Measurements from ENCODE around the gene SPRR3. TPM values are rescaled to one million over a fixed set of nuclear protein-coding genes. Genes with fewer than 3 reads are reported as not detected.

Gene SPRR3
- under 1 TPM in 3 of 5 donors, not detected in 2; 0.21 to 0.42 (median 0.27) TPM for polyA plus RNA-seq (ENCODE audit: insufficient read depth in 1 of 5, insufficient read length in 5 of 5, low replicate concordance in 1 of 5)
- long read RNA-seq, donor 1, result 0 reads
- long read RNA-seq, donor 2, result 0 reads
- long read RNA-seq, donor 3, result 0 reads
- long read RNA-seq, donor 4, result 0 reads
- long read RNA-seq, donor 5, result 0 reads
- long read RNA-seq, donor 6, partial matches to known transcripts, result 0 of 1 reads
- long read RNA-seq, donor 6, other reads (novel, unspliced or antisense), result 0 of 1 reads
- long read RNA-seq, donor 7, result 0 reads
- long read RNA-seq, donor 8, result 0 reads

DNA sequence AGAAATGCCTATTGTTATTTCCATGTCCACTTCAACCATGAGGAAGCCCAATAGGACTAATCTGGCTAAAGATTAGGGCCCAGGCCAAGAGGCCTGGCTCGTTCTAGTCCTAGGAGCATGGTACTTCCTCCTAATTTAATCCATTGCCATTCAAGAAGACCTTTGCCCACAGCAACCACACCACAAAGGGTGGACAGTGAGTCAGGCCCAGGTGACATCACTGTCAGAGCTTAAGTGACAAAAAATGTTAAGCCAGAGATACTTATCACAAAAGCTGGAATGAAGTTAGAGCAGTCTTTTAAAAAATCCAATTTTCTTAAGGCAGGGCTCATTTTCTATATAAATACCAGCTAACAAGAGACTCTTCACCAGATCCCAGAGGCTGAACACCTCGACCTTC lies at the start of gene SPRR3:
SPRR3 (plus strand) TSS at position 368 of the 400 bp plus-strand sequence. CDS start 1,272 bp downstream, outside the sequence.
- no peak for DNase-seq

DNA sequence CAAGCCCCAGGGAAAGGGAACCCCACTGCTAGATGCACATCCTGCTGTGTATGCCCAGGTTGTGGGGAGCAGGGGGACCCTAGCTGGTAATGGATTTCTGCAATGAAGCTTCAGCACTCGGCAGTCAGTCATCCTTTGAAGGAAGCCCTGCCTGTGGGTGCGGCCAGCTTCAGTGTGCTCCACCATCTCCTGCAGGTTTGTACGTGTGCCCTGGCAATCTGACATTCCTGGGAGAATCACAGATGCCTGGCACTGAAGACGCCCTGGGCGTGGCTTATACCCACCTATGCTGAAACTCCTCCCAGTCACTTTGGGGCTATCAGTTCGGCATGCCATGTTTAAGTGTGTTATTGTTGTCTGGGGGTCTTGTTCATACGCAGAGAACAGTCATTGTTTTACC lies 47.8 kb upstream of the SPRR3 start:
- no peak for DNase-seq

- DNase-seq, result no peak
These were observed 47.1 kb upstream of the SPRR3 start for GRCh38 chr1:152954436-152954835.

DNA sequence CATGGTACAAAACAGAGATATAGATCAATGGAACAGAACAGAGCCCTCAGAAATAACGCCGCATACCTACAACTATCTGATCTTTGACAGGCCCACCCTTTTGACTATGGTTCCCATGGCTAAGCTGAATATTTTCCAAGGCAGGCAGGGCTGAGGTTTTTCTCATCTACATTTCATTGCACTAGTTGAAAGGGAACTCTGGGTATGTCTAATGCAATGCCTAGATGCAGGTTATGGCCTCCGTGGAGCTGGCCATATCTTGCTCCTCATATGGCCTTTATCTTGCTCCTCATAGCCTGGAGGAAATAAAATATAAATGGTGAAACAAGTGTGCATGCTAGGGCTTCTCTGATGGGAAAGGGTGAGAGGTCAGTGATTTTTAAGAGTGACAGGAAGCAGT lies 44.0 kb upstream of the SPRR3 start:
- no peak for DNase-seq

DNA sequence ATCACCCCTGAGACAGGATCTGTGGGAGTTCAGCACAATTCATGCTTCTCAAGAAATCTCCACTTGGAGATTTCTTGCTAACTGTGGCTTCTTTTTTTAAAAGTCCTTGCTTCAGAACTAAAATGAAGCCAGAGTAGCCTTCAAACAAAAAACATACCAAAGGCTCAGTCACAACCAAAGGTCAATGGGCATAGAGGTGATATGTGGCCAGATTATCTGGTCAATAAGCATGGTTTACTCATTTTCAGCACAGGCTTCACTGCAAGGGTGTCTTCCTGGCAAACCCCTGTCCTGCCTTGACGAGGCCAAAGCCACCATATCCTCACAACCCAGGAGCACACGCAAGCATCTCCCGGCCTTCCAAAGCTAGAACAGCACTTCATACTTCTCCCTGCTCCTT lies 42.3 kb upstream of the SPRR3 start:
- DNase-seq, result no peak

DNA sequence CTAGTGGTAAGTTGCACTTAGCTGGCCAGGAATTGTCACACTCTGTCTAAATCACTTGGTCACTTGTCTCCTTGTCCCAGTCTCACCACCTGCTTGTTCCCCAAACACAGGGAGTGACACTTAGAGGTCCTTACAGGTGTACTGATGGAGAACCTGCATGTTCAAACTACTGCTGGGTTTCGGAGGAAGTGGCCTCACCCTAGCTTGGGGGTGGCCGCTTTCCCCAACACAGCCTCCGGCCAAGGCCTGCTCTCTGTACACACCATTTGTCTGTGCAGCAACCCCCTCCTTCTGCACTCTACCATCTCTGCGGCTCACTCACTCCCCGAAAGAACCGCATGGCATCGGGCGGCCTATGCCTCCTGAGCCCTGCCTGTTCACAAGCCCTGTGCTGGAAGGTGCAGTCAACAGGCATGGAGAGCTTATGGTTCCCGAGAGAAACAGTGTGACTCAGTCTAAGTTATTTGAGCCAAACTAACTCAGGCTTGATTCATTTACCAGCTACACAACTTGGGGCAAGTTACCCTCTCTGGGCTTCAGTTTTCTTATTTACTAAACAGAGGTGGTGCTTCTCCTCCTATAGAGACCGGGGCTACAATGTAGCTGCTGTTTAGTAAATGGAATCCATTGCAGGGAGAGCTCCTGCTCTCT lies 41.6 kb upstream of the SPRR3 start:
- no peak for DNase-seq

GRCh38 chr1:152960452-152961044 lies 41.0 kb upstream of the SPRR3 start:
- no peak for DNase-seq

- no peak for DNase-seq
These were observed 40.2 kb upstream of the SPRR3 start for GRCh38 chr1:152961226-152961891.

- DNase-seq, result no peak
These were observed 38.6 kb upstream of the SPRR3 start for GRCh38 chr1:152962876-152963415.

DNA sequence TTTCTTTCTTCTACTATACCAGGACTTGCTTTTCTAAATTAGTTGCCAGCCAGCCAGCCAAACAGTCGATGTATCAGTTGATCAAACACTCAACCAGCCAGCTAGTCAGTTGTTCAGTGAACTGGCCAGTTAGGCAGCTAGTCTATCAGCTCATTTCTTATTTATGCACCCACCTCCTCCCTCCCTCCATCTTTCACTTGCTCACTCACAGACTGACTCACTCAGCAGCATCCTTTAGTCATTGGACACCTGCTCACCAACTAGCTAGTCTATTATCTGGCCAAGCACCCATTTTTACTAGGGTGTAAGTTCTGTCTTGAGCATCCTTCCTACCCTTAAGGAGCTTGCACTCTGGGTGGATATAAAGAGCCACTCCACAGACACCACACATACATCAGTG lies 37.0 kb upstream of the SPRR3 start:
- no peak for DNase-seq

GRCh38 chr1:152965853-152966252 lies 35.7 kb upstream of the SPRR3 start:
- no peak for DNase-seq

GRCh38 chr1:152967201-152967600 lies 34.3 kb upstream of the SPRR3 start:
- no peak for DNase-seq

GRCh38 chr1:152968248-152968647 lies 33.3 kb upstream of the SPRR3 start:
- DNase-seq, result no peak

GRCh38 chr1:152969036-152969435 lies 32.5 kb upstream of the SPRR3 start:
- DNase-seq, result no peak

DNA sequence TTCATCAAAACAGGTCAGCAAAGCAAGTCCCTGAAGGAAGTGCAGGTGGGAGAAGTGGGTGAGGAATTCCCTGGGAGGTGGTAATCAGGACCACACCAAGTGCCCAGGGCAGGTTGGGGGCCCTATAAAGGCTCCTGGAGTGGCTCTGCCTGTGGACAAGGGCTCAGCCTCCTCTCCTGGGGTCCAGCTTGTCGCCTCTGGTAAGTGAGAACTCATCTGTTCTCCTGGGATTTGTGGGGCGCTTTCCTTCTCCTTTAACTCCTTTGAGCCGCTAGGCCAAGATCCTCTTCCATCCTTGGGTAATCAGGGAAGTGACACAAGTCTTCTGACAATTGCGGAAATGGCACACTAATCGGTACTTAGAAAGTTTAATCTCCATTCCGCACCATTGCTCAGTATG lies 31.1 kb upstream of the SPRR3 start, which contains the start of gene SPRR4:
SPRR4 (plus strand) TSS at position 154 of the 400 bp plus-strand sequence. CDS start 1,243 bp downstream, outside the sequence.
- no peak for DNase-seq

GRCh38 chr1:152972196-152972886 lies 29.2 kb upstream of the SPRR3 start:
- no peak for DNase-seq

DNA sequence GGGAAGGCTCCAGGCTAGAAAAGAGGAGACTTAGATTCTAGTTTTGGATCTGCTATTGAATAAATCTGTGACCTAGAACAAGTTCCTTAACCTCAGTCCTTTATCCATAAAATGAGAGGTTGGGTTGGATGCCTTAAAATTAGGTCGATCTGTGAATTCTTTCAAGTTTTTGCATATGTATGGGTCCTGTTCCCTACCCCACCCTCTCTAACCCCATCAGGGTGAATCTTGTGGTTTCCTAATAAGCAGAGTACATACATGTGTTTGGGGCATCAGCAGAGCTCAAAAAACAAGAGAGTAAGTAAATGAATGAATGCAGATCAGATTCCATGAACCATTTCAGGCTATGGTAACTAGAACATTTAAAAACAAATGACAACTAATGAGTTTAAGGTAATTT lies 24.9 kb upstream of the SPRR3 start:
- no peak for DNase-seq

DNA sequence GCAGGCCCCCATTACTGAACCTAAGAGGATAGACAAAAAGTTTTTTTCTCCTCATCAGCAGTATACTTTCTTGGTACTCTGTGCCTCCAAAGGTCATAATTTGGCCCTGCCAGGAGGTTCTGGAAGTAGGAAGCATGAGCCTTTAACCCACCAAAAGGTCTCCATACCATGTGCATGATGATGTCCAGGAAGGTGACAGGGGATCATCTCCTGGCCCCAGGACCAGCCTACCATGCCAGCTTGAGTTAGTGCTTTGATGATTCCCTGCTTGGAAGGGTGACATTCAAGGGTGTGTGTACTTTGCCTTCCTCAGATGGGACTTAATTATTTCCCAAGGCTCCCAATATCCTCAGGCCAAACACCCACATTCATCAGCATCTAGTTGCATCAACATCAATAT lies 23.9 kb upstream of the SPRR3 start:
- DNase-seq, result no peak

DNA sequence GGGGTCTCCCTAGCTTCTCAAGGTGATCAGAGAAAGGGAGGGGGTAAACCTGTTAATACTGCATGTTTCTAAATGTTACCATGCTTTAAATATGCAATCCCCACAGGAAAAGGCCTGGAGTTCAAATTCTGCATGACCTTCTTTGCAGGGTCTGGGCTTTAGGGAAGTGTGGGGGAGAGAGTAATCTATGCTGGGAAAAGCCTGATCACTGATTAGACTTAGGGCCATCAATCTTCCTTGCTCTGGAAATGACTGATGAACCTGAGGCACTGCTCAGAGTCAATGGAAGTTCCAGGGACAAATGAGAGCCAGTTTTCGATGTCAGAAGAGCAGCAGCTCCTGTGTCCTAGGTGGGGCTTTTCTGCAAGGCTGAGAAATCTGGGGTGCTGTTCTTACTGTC lies 20.9 kb upstream of the SPRR3 start:
- no peak for DNase-seq

DNA sequence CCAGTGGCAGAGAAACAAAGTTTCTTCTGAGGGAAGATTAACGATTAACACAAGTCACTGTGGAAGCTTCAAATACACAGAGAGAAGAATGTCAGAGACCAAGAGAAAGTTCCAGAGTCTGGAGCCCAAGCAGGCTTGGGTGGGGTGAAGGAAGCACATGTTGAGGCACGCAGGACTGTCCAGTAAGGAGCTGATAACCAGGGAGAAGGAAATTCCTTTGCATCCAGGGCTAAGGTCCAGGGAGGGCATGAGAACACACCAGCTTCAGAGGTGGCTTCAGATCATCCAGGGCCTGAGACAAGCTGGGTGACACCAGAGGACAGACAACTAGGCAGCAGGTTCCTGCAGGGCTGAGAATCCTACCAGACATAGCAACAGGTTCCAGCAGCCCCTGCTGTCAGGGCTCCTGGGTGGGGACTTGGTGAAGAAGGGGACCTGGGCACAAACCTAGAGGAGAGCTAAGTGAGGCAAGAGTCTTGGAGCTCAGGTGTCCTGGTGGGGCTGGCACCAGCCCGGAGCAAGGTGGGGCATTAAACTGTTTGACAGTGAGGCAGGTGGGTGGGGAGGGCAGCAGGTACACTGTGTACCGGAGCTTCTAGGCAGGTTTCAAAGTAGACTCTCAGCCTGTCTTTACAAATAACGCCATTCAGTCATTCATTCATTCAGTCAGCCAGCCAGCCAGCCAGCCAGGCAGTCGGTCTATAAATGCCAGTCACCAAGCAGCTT lies 20.2 kb upstream of the SPRR3 start:
- no peak for DNase-seq

GRCh38 chr1:152982076-152982475 lies 19.5 kb upstream of the SPRR3 start:
- no peak for DNase-seq

All from right lung (tissue), 10 donors.